HG02623 (cell line): ENCODE results near the gene OR1E2.
"Not testable (repeated sequence)": the region's sequence is repeated elsewhere in the genome, so short reads cannot be mapped to it uniquely, and the experiment has no call there.

Experiments used
- ATAC-seq: cut with Tn5 transposase; IDR thresholded peaks from one replicate; pipeline ENCODE4 v1.9.1; 2021; ENCODE audit warnings: moderate library complexity; ENCODE audit not compliant: unreplicated experiment

The OR1E2 gene

DNA sequence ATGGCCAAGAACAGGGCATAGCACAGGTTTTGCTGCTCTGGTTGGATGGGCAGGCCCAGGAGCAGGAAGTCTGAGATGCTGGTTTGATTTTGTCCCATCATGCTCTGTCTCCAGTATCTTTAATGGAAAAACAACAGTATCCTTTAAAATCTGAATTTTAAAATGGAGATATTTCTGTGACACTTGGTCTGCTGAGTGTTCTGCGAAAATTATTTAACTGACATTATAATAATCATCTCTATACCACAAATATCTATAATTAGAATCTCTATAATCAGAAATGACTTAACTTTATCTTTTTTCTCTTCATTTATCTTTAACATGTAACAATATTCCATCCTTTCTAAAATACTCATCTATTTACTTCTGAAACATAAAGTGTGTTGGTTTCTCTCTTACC is 35.3 kb downstream of the OR1E2 start, which contains the start of gene OR1E1:
Gene OR1E1, minus strand, starts transcription at position 101 of the 400 bp plus-strand sequence. Its CDS starts 0 bp downstream, at position 101.
- ATAC-seq = no peak

DNA sequence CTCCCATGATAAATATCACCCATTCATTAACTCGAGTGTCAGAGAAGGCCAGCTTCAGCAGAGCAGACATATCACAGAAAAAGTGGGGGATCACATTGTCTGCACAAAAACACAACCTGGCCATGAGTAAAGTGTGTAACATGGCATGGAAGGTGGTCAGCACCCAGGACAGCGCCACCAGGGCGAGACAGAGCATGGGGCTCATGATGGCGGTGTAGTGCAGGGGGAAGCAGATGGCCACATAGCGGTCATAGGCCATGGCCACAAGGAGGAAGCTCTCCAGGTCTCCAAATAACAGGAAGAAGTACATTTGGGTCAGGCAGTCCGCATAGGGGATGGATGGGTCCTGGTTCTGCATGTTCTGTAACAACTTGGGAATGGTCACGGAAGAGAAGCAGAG is 35.8 kb downstream of the OR1E2 start:
- not testable (repeated sequence) for ATAC-seq

DNA sequence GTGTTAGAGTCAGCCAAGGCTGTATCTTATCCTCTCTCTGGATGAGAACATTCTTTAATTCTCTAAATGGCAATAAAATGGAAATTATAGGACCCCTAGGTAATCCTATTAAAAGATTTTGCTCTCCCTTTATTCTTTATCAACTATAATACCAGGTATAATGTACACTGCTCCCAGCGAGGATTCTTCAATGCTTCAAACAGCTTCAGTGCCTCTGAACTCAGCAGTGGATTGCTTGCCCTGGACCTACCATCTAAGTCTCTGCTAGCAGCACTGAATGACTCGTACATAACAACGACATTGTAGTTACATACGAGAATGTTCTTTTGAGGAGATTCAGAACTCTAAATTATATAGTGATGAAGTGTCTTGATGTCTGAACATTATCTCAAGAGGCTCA is 43.9 kb downstream of the OR1E2 start:
- ATAC-seq = no peak

DNA sequence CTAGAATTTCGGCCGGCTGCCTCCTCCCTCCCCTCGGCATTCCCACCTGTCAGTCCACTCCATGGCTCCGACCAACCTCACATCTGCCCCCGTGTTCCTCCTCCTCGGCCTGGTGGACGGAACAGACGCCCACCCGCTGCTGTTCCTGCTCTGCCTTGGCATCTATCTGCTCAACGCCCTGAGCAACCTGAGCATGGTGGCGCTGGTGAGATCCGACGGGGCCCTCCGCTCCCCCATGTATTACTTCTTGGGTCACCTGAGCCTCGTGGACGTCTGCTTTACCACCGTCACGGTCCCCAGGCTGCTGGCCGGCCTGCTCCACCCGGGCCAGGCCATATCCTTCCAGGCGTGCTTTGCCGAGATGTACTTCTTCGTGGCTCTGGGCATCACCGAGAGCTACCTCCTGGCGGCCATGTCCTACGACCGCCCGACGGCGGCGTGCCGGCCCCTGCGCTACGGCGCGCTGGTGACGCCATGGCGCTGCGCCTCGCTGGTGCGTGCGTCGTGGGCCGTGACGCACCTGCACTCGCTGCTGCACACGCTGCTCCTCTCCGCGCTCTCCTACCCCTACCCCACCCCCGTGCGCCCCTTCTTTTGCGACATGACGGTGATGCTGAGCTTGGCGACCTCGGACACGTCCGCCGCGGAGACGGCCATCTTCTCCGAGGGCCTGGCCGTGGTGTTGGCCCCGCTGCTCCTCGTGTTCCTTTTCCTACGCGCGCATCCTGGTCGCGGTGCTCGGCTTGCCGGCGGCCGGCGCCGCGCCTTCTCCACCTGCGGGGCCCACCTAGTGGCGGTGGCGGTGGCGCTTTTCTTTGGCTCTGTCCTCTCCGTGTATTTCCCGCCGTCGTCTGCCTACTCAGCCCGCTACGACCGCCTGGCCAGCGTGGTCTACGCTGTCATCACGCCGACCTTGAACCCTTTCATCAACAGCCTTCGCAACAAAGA is 47.5 kb downstream of the OR1E2 start, which contains the start of gene OR3A2:
Gene OR3A2, minus strand, starts transcription at position 440 of the 948 bp plus-strand sequence.
- no peak for ATAC-seq
